ENCODE results near the gene GFOD2. TPM values are rescaled to one million over a fixed set of nuclear protein-coding genes. Genes with fewer than 3 reads are reported as not detected.
A peak's percentile ranks its signal among the peaks of the same experiment; 100 is the strongest.

The GFOD2 gene
- total and polyA plus RNA-seq, 2 of the 13 experiments (the other 11 are each of a cell fraction or from before 2014, with no cell fraction given), result 11.1 to 17.2 TPM

GRCh38 chr16:67720236-67720635 is 1.1 kb upstream of the GFOD2 start:
- Histone ChIP-seq H3K4me1 (ENCODE audit: insufficient read depth, low read length) (peaks cover 42% of the 10 kb centered on the region), H3K9ac (ENCODE audit: insufficient read depth, low read depth, low read length) (peak overlapping the region; percentile 93), H3K9me3 (ENCODE audit: low read length) (no peaks in the 10 kb centered on the region), H3K4me3 (replicated peaks in 1 of 3; ENCODE audit: insufficient read depth in 1 of 3, low read depth in 2 of 3, low read length in 3 of 3) (peak overlapping the region; percentile 93 to 94 (median 94); a peak in 5 of 6 replicates), H3K4me2 (ENCODE audit: low read depth, low read length) (peak overlapping the region; percentile 94), H3K27me3 (ENCODE audit: control insufficient read depth in 1 of 2, insufficient read depth in 2 of 2, low read length in 2 of 2) (no peaks in the 10 kb centered on the region; a peak in 1 of 5 replicates), H3K36me3 (replicated peaks in 1 of 2; ENCODE audit: control insufficient read depth in 1 of 2, insufficient read depth in 2 of 2, low read length in 2 of 2) (peaks cover 5 to 8% of the 10 kb centered on the region in 2 experiments; a peak in 4 of 5 replicates), H3K79me2 (ENCODE audit: insufficient read depth, low read length) (peaks cover 28% of the 10 kb centered on the region), H4K20me1 (ENCODE audit: insufficient read depth, low read length) (no peaks in the 10 kb centered on the region), H2AFZ (ENCODE audit: low read length) (no peak overlapping the region), H3K27ac (ENCODE audit: extremely low read length, insufficient read depth, low read length) (peak overlapping the region; percentile 67)
- TF ChIP-seq ZNF414 (CRISPR knock-in tag; IDR thresholded peaks at IDR 0.05) (no peak), KAT8 (CRISPR knock-in tag; IDR thresholded peaks at IDR 0.05) (no peak), MAX (IDR thresholded peaks at IDR 0.05) (no peak), TRIM22 (IDR thresholded peaks at IDR 0.05) (no peak), HNF4G (IDR thresholded peaks at IDR 0.05; ENCODE audit: borderline replicate concordance, low read depth, low read length) (no peak), HNF4G (CRISPR knock-in tag; IDR thresholded peaks at IDR 0.05; ENCODE audit: borderline replicate concordance, low read depth) (no peak), ZNF224 (CRISPR knock-in tag; IDR thresholded peaks at IDR 0.05) (no peak), CEBPB (IDR thresholded peaks at IDR 0.05; ENCODE audit: borderline replicate concordance, low read depth, low read length) (peak; percentile 24; the same call in 1 of the 2 replicates), SMC3 (IDR thresholded peaks at IDR 0.05; ENCODE audit: low read length) (no peak), ZXDC (CRISPR knock-in tag; IDR thresholded peaks at IDR 0.05) (no peak), ZNF431 (CRISPR knock-in tag; IDR thresholded peaks at IDR 0.05; ENCODE audit: borderline replicate concordance, low read depth) (0 out of 2 replicates have a peak, but pooled peaks have one; percentile 10)
- no peak for FAIRE-seq
- no peak for DNase-seq (ENCODE audit: low spot score)
- CTCF ChIA-PET (ENCODE audit: low intra/inter-chr PET ratio, low total read pairs), result no interaction called here
- 9% methylated on average over 1 of the region's 1 CpG for WGBS (ENCODE audit: low lambda C conversion rate)
- in situ Hi-C loops (cut with HindIII; ENCODE audit: extremely low pct_ligation_motif_present, low pct_unique_long_range_greater_than_20kb) (no loop called here), intact Hi-C loops (cut with micrococcal nuclease; ENCODE audit: unreplicated experiment) (no loop called here)
- ATAC-seq, result no peak
- BruUV-seq (replicated peaks), result no TSS peak
- POLR2A ChIA-PET, result interaction anchor here (1.1 to 2.5 kb wide), 4 partner anchors 8 to 246 kb away, joined by 4 to 18 read pairs (median 4); partner anchors contain the start of genes RANBP10 and TSNAXIP1
